Thyroid gland (tissue), 4 donors: ENCODE measurements around the gene ADARB2. TPM values are rescaled to one million over a fixed set of nuclear protein-coding genes. Genes with fewer than 3 reads are reported as not detected.
"Not testable (repeated sequence)": the region's sequence is repeated elsewhere in the genome, so short reads cannot be mapped to it uniquely, and the experiment has no call there.

Source experiments
- DNase-seq, 2 donors: peaks; one replicate each; pipeline ENCODE4 v3.0.0-alpha.2; 2019
- H3K27ac ChIP-seq, 3 donors: fragments of 200-600 bp; sonication (generic); 1 replicate in 2 of 3; 2 replicates in 1 of 3; pipeline ENCODE4 v1.5.1; 2016 to 2019; ENCODE audit warnings: mild to moderate bottlenecking in 1 of 3, moderate library complexity in 1 of 3
- H3K27me3 ChIP-seq: fragments of 200-600 bp; sonication (generic); one replicate; pipeline ENCODE4 v1.5.1; 2019
- H3K36me3 ChIP-seq, 2 donors: fragments of 200-600 bp; sonication (generic); one replicate each; pipeline ENCODE4 v1.5.1; 2016 to 2019
- H3K4me1 ChIP-seq, 2 donors: fragments of 200-600 bp; sonication (generic); one replicate each; pipeline ENCODE4 v1.5.1; 2017 to 2019
- H3K4me3 ChIP-seq, 3 donors: fragments of 200-600 bp; sonication (generic); replicated peaks in 1 of 3; 1 replicate in 2 of 3; 2 replicates in 1 of 3; pipeline ENCODE4 v1.5.1; 2016; ENCODE audit warnings: mild to moderate bottlenecking in 1 of 3
- H3K9me3 ChIP-seq: fragments of 200-600 bp; sonication (generic); one replicate; pipeline ENCODE4 v1.5.1; 2017
- POLR2A ChIP-seq, 2 donors: fragments of 450-650 bp; IDR thresholded peaks; one replicate each; pipeline ENCODE4 v1.6.1; 2017; ENCODE audit warnings: antibody characterized with exemption in 2 of 2, mild to moderate bottlenecking in 2 of 2, moderate library complexity in 1 of 2
- WGBS, 2 donors: methylation state at CpG; one replicate each; pipeline ENCODE4 v1.1.5; 2017; 5-methylcytosine and 5-hydroxymethylcytosine counted together
- intact Hi-C: fragments of 100-400 bp; cut with DNase I; formaldehyde crosslinking; loops from one replicate; pipeline ENCODE4 v1.15.1; 2023
- total RNA-seq, 4 donors: library from RNA; depleted of rRNA; stranded (reverse); fragments of >200 nt; gene quantifications; one replicate each; pipeline ENCODE4 v1.2.3, GENCODE V29; 2016
- TF ChIP-seq, protein P1 (sequence below), 6 experiments: fragments of 200-600 bp in 3 of 6; fragments of 450-650 bp in 3 of 6; sonication (generic) in 3 of 6; IDR thresholded peaks; one replicate each; pipeline ENCODE4 v1.5.1; 2016 to 2019; ENCODE audit warnings: antibody characterized with exemption in 6 of 6, mild to moderate bottlenecking in 2 of 6, inconsistent platforms in 1 of 6, moderate library complexity in 1 of 6

Gene ADARB2
- total RNA-seq, 4 donors from 2014 or later = 0.08 to 0.15 TPM; not detected in 2

DNA sequence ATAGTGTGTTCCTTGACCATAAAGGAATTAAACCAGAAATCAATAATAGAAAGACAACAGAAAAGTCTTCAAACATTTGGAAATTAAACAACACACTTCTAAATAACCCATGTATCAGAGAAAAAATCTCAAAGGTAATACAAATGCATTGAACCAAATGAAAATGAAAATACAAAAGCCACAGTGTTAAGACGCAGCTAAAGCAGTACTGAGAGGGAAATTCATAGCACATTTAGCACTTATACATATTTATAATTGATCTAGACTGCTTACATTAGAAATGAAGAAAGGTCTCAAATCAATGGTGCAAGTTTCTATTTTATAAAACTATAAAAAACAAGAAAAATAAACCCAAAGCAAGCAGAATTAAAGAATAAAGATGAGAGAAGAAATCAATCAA lies 306.1 kb downstream of the ADARB2 start:
- Histone ChIP-seq H3K36me3 (no peaks in the 10 kb centered on the region), H3K27me3 (no peaks in the 10 kb centered on the region), H3K27ac (no peak overlapping the region), H3K4me1 (no peaks in the 10 kb centered on the region), H3K9me3 (no peaks in the 10 kb centered on the region), H3K4me3 (no peak overlapping the region)
- no peak for TF ChIP-seq POLR2A (IDR thresholded peaks at IDR 0.05)
- TF ChIP-seq, protein P1, sequence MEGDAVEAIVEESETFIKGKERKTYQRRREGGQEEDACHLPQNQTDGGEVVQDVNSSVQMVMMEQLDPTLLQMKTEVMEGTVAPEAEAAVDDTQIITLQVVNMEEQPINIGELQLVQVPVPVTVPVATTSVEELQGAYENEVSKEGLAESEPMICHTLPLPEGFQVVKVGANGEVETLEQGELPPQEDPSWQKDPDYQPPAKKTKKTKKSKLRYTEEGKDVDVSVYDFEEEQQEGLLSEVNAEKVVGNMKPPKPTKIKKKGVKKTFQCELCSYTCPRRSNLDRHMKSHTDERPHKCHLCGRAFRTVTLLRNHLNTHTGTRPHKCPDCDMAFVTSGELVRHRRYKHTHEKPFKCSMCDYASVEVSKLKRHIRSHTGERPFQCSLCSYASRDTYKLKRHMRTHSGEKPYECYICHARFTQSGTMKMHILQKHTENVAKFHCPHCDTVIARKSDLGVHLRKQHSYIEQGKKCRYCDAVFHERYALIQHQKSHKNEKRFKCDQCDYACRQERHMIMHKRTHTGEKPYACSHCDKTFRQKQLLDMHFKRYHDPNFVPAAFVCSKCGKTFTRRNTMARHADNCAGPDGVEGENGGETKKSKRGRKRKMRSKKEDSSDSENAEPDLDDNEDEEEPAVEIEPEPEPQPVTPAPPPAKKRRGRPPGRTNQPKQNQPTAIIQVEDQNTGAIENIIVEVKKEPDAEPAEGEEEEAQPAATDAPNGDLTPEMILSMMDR (IDR thresholded peaks at IDR 0.05) = no peak
- WGBS, 2 donors = 92 to 96% methylated on average over 1 of the region's 1 CpG
- intact Hi-C loops = no loop called here
- no peak for DNase-seq

DNA sequence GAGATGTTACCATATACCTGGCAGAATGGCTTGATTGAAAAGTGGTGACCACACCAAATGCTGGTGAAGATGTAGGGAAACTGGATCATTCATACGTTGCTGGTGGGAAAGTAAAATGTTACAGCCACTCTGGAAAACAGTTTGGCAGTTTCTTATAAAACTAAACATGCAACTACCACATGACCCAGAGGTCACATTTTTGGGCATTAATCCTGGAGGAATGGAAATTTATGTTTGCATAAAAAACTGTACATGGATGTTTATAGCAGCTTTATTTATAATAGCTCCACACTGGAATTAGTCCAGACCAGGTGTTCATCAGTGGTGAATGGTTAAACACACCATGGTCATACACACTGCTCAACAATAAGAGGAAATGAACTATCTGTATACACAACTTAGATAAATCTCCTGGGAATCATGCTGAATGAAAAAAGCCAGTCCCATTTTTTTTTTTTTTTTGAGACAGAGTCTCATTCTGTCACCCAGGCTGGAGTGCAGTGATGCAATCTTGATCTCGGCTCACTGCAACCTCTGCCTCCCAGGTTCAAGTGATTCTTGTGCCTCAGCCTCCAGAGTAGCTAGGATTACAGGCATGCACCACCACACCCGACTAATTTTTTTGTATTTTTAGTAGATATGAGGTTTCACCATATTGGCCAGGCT lies 309.7 kb downstream of the ADARB2 start:
- intact Hi-C loops, H3K27ac ChIP-seq, H3K36me3 ChIP-seq, H3K27me3 ChIP-seq, H3K4me1 ChIP-seq, H3K9me3 ChIP-seq, DNase-seq, H3K4me3 ChIP-seq: not testable (repeated sequence)
- WGBS, 2 donors = 63 to 65% methylated on average over 3 of the region's 3 CpGs

DNA sequence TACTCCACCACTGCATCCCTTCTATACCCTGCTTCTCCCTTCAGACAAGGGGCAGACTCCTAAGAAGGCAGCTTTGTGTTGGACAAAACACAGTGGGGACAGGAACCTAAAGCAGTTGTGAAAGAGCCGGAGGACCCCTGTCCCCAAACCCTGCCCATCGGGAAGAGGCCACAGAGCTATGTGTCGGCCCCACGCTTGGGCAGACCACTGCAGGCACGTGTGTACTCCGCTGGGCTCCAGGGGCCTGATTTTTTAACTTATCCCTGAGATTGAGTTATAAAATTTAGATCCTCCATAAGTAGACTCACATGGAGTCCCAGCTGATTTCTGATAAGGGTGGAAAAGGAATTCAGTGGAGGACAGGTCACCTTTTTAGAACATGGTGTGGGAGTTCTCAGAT lies 310.5 kb downstream of the ADARB2 start:
- no peaks in the 10 kb centered on the region for H3K4me1 ChIP-seq
- no peaks in the 10 kb centered on the region for H3K27me3 ChIP-seq
- WGBS, 2 donors = 89 to 92% methylated on average over 6 of the region's 6 CpGs
- no peaks in the 10 kb centered on the region for H3K36me3 ChIP-seq
- TF ChIP-seq POLR2A (IDR thresholded peaks at IDR 0.05) = no peak
- TF ChIP-seq, protein P1 (IDR thresholded peaks at IDR 0.05) = no peak
- H3K4me3 ChIP-seq = no peak overlapping the region
- DNase-seq = no peak
- H3K27ac ChIP-seq = no peak overlapping the region
- H3K9me3 ChIP-seq = no peaks in the 10 kb centered on the region
- intact Hi-C loops = no loop called here

DNA sequence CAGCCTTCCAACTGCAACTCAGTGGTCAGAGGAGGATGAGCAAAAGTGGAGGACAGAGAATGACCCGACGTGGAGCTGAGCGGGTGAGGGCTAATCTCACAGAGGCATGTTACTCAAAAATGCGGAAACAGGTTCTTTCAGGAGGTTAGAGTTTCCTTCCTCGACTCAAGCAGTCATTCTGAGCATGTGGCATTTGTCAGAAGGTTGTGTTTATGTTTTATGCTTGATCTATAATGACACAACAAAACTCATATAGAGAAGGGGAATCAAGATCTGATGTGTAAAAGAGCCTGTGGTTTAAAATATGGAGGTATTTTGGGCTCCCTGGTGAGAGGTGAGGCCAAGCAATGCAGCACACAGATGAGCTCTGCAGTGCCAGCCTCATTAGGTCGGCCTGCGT lies 311.4 kb downstream of the ADARB2 start:
- no peak for DNase-seq
- TF ChIP-seq, protein P1 (IDR thresholded peaks at IDR 0.05) = no peak
- no peak for TF ChIP-seq POLR2A (IDR thresholded peaks at IDR 0.05)
- Histone ChIP-seq H3K27me3 (no peaks in the 10 kb centered on the region), H3K4me3 (no peak overlapping the region), H3K4me1 (no peaks in the 10 kb centered on the region), H3K9me3 (no peaks in the 10 kb centered on the region), H3K36me3 (no peaks in the 10 kb centered on the region), H3K27ac (no peak overlapping the region)
- intact Hi-C loops = no loop called here
- WGBS, 2 donors = 64 to 70% methylated on average over 7 of the region's 7 CpGs

DNA sequence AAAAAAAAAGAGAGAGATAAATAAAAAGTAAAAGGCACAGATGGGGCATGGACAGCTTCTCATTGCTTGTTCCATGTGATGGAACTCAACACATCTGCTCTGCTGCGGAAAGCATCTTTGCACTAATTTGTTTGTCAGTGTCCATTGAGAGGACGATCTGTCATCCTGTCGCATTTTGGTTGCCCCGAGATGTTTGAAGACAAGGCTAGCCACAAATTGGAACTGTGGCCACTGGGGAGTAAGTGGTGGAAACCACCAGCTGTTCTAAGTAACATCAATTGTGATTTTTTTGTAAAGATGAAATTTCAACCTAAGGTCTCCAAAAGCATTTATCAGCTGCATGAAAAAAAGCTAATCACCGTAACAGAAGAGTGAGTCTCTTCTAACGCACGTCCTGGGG lies 312.7 kb downstream of the ADARB2 start:
- WGBS, 2 donors = 83 to 86% methylated on average over 7 of the region's 7 CpGs
- no peak for DNase-seq
- Histone ChIP-seq H3K27ac (no peak overlapping the region), H3K4me3 (no peak overlapping the region), H3K9me3 (no peaks in the 10 kb centered on the region), H3K36me3 (no peaks in the 10 kb centered on the region), H3K27me3 (no peaks in the 10 kb centered on the region), H3K4me1 (no peaks in the 10 kb centered on the region)
- TF ChIP-seq, protein P1 (IDR thresholded peaks at IDR 0.05) = no peak
- TF ChIP-seq POLR2A (IDR thresholded peaks at IDR 0.05) = no peak
- intact Hi-C loops = no loop called here
